WTC11 (cell line): ENCODE data around the gene ZBTB7C. TPM values are rescaled to one million over a fixed set of nuclear protein-coding genes. Genes with fewer than 3 reads are reported as not detected.

Source experiments
- ATAC-seq: fragments of 200-7000 bp; cut with Tn5 transposase; 2 replicates; pipeline ENCODE4 v1.10.0; 2021; ENCODE audit warnings: mild to moderate bottlenecking, moderate library complexity
- CTCF ChIA-PET: fragments of 300-600 bp; sonication (Branson Sonifier 250); formaldehyde crosslinking; loops from one replicate; lab custom pipeline; 2021; ENCODE audit warnings: antibody characterized with exemption; lab: Charles Lee
- POLR2A ChIA-PET: fragments of 350-600 bp; sonication (Branson Sonifier 250); formaldehyde crosslinking; loops from one replicate; lab custom pipeline; 2021; ENCODE audit warnings: antibody characterized with exemption; lab: Charles Lee
- DNase-seq: peaks from one replicate; pipeline ENCODE4 v3.0.0; 2021; ENCODE audit warnings: low spot score
- H3K27ac Mint-ChIP-seq: 2 replicates; pipeline ENCODE4 v1.8.0; 2021; ENCODE audit warnings: mixed read lengths
- H3K27me3 Mint-ChIP-seq: 2 replicates; pipeline ENCODE4 v1.8.0; 2021; ENCODE audit warnings: low read depth, mild to moderate bottlenecking, moderate library complexity, mixed read lengths
- H3K36me3 Mint-ChIP-seq: 2 replicates; pipeline ENCODE4 v1.8.0; 2021; ENCODE audit warnings: mixed read lengths
- H3K4me1 Mint-ChIP-seq: 2 replicates; pipeline ENCODE4 v1.8.0; 2022; ENCODE audit warnings: mixed read lengths
- H3K4me3 Mint-ChIP-seq: 2 replicates; pipeline ENCODE4 v1.8.0; 2021; ENCODE audit warnings: mild to moderate bottlenecking, moderate library complexity, mixed read lengths
- H3K9me3 Mint-ChIP-seq: 2 replicates; pipeline ENCODE4 v1.8.0; 2021; ENCODE audit warnings: mixed read lengths
- ESRRA ChIP-seq: sonication (generic); formaldehyde crosslinking; IDR thresholded peaks from 2 replicates; pipeline ENCODE4 v1.8.1; 2022; ENCODE audit warnings: mild to moderate bottlenecking, missing genetic modification reagents, borderline replicate concordance
- GABPB1 ChIP-seq: sonication (generic); formaldehyde crosslinking; IDR thresholded peaks from 2 replicates; pipeline ENCODE4 v1.8.1; 2023; ENCODE audit warnings: mild to moderate bottlenecking, missing genetic modification reagents
- JAZF1 ChIP-seq: fragments of 250-450 bp; sonication (Bioruptor Pico); IDR thresholded peaks from 2 replicates; pipeline ENCODE4 v1.9.0; 2021; ENCODE audit warnings: moderate library complexity, mild to moderate bottlenecking, inconsistent platforms
- JUN ChIP-seq: sonication (generic); formaldehyde crosslinking; IDR thresholded peaks from 2 replicates; pipeline ENCODE4 v1.8.0; 2023; ENCODE audit warnings: mild to moderate bottlenecking, missing genetic modification reagents
- NFATC4 ChIP-seq: fragments of 250-450 bp; sonication (Bioruptor Pico); IDR thresholded peaks from 2 replicates; pipeline ENCODE4 v1.9.0; 2021; ENCODE audit warnings: mild to moderate bottlenecking
- NFYB ChIP-seq: sonication (generic); formaldehyde crosslinking; conservative IDR thresholded peaks from 2 replicates; pipeline ENCODE4 v1.8.0; 2022; ENCODE audit warnings: low read depth, missing genetic modification reagents
- PRRX2 ChIP-seq: fragments of 250-450 bp; sonication (Bioruptor Pico); IDR thresholded peaks from 2 replicates; pipeline ENCODE4 v1.8.0; 2021; ENCODE audit warnings: mild to moderate bottlenecking
- ZNF232 ChIP-seq: sonication (generic); formaldehyde crosslinking; IDR thresholded peaks from 2 replicates; pipeline ENCODE4 v1.8.0; 2022; ENCODE audit warnings: mild to moderate bottlenecking, missing genetic modification reagents
- total RNA-seq: library from RNA; stranded (reverse); gene quantifications from 3 replicates; pipeline ENCODE4 v1.2.3, GENCODE V29; 2021
- TF ChIP-seq, protein P1 (sequence below): sonication (generic); formaldehyde crosslinking; IDR thresholded peaks from 2 replicates; pipeline ENCODE4 v1.8.1; 2022; ENCODE audit warnings: missing genetic modification reagents, borderline replicate concordance
- TF ChIP-seq, protein P2 (sequence below): sonication (generic); formaldehyde crosslinking; IDR thresholded peaks from 2 replicates; pipeline ENCODE4 v1.8.0; 2022; ENCODE audit warnings: mild to moderate bottlenecking, missing genetic modification reagents
- TF ChIP-seq, protein P3 (sequence below): fragments of 200-600 bp; IDR thresholded peaks from 2 replicates; pipeline ENCODE4 v1.8.0; 2022; ENCODE audit warnings: antibody characterized with exemption
- TF ChIP-seq, protein P4 (sequence below): sonication (generic); formaldehyde crosslinking; IDR thresholded peaks from 2 replicates; pipeline ENCODE4 v1.8.1; 2022; ENCODE audit warnings: low read depth, missing genetic modification reagents, borderline replicate concordance
- TF ChIP-seq, protein P5 (sequence below): fragments of 250-450 bp; sonication (Bioruptor Pico); IDR thresholded peaks from 2 replicates; pipeline ENCODE4 v2.1.2; 2022; ENCODE audit warnings: mild to moderate bottlenecking, moderate library complexity
- TF ChIP-seq, protein P6 (sequence below): sonication (generic); formaldehyde crosslinking; IDR thresholded peaks from 2 replicates; pipeline ENCODE4 v1.8.1; 2022; ENCODE audit warnings: low read depth, mild to moderate bottlenecking, moderate library complexity, missing genetic modification reagents, borderline replicate concordance
- TF ChIP-seq, protein P7 (sequence below): sonication (generic); formaldehyde crosslinking; IDR thresholded peaks from 2 replicates; pipeline ENCODE4 v1.8.0; 2022; ENCODE audit warnings: mild to moderate bottlenecking, missing genetic modification reagents
- TF ChIP-seq, protein P8 (sequence below): sonication (generic); formaldehyde crosslinking; IDR thresholded peaks from 2 replicates; pipeline ENCODE4 v1.8.1; 2022; ENCODE audit warnings: mild to moderate bottlenecking, missing genetic modification reagents, moderate library complexity, borderline replicate concordance
- TF ChIP-seq, protein P9 (sequence below): sonication (generic); formaldehyde crosslinking; conservative IDR thresholded peaks from 2 replicates; pipeline ENCODE4 v1.8.1; 2023; ENCODE audit warnings: mild to moderate bottlenecking, low read depth, missing genetic modification reagents, moderate library complexity

The ZBTB7C gene
- total RNA-seq, 1 experiment from 2014 or later, result 0.48 TPM

DNA sequence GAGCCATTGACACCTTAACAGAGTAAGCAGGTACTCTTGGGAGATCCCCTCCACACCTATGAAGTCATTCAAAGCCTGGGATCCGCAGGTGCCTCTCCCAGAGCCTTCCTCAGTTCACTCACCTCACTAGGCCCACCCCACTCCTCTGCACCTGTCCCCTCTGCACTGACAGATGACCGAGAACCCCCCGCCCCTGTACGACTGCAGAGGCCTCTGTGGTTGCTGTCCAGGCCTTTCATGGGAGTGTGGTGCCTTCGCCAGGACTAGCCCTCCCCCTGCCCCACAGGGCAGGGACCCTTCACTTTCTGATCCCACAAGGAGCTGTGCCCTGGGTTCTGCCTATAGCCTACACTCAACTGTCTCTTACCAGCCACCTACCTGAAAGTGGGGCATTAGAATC lies 238.5 kb downstream of the ZBTB7C start (continued):
- TF ChIP-seq, protein P1, sequence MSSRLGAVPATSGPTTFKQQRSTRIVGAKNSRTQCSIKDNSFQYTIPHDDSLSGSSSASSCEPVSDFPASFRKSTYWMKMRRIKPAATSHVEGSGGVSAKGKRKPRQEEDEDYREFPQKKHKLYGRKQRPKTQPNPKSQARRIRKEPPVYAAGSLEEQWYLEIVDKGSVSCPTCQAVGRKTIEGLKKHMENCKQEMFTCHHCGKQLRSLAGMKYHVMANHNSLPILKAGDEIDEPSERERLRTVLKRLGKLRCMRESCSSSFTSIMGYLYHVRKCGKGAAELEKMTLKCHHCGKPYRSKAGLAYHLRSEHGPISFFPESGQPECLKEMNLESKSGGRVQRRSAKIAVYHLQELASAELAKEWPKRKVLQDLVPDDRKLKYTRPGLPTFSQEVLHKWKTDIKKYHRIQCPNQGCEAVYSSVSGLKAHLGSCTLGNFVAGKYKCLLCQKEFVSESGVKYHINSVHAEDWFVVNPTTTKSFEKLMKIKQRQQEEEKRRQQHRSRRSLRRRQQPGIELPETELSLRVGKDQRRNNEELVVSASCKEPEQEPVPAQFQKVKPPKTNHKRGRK (CRISPR knock-in tag), result no peak
- TF ChIP-seq, protein P2, sequence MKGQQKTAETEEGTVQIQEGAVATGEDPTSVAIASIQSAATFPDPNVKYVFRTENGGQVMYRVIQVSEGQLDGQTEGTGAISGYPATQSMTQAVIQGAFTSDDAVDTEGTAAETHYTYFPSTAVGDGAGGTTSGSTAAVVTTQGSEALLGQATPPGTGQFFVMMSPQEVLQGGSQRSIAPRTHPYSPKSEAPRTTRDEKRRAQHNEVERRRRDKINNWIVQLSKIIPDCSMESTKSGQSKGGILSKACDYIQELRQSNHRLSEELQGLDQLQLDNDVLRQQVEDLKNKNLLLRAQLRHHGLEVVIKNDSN (CRISPR knock-in tag), result no peak
- TF ChIP-seq NFYB, result no peak

DNA sequence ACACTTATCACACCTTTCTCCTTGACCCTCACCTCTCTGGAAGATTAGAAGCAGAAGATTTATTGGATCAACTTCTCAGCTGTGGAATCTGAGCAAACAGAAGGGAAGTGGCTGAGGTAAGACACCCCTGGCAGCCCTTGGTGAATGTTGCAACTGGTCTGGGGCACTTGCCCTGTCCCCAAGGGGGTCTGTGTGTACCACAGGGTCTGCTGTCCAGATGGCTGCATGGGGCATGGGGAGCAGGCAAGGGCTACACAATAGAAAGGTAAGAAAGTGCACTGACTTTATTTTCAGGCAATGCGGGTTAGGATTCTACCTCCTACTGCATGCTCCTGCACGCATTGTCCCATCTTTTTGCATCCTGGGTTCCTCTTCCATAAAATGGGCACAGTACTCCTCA lies 240.3 kb downstream of the ZBTB7C start:
- DNase-seq (no peak), ATAC-seq (no peak)
- TF ChIP-seq, protein P3, sequence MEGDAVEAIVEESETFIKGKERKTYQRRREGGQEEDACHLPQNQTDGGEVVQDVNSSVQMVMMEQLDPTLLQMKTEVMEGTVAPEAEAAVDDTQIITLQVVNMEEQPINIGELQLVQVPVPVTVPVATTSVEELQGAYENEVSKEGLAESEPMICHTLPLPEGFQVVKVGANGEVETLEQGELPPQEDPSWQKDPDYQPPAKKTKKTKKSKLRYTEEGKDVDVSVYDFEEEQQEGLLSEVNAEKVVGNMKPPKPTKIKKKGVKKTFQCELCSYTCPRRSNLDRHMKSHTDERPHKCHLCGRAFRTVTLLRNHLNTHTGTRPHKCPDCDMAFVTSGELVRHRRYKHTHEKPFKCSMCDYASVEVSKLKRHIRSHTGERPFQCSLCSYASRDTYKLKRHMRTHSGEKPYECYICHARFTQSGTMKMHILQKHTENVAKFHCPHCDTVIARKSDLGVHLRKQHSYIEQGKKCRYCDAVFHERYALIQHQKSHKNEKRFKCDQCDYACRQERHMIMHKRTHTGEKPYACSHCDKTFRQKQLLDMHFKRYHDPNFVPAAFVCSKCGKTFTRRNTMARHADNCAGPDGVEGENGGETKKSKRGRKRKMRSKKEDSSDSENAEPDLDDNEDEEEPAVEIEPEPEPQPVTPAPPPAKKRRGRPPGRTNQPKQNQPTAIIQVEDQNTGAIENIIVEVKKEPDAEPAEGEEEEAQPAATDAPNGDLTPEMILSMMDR, result no peak
- TF ChIP-seq, protein P4, sequence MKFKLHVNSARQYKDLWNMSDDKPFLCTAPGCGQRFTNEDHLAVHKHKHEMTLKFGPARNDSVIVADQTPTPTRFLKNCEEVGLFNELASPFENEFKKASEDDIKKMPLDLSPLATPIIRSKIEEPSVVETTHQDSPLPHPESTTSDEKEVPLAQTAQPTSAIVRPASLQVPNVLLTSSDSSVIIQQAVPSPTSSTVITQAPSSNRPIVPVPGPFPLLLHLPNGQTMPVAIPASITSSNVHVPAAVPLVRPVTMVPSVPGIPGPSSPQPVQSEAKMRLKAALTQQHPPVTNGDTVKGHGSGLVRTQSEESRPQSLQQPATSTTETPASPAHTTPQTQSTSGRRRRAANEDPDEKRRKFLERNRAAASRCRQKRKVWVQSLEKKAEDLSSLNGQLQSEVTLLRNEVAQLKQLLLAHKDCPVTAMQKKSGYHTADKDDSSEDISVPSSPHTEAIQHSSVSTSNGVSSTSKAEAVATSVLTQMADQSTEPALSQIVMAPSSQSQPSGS (CRISPR knock-in tag), result no peak
- TF ChIP-seq NFYB, result no peak
- TF ChIP-seq GABPB1 (CRISPR knock-in tag), result no peak
- TF ChIP-seq, protein P5, sequence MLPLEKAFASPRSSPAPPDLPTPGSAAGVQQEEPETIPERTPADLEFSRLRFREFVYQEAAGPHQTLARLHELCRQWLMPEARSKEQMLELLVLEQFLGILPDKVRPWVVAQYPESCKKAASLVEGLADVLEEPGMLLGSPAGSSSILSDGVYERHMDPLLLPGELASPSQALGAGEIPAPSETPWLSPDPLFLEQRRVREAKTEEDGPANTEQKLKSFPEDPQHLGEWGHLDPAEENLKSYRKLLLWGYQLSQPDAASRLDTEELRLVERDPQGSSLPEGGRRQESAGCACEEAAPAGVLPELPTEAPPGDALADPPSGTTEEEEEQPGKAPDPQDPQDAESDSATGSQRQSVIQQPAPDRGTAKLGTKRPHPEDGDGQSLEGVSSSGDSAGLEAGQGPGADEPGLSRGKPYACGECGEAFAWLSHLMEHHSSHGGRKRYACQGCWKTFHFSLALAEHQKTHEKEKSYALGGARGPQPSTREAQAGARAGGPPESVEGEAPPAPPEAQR (CRISPR knock-in tag), result no peak
- TF ChIP-seq, protein P6, sequence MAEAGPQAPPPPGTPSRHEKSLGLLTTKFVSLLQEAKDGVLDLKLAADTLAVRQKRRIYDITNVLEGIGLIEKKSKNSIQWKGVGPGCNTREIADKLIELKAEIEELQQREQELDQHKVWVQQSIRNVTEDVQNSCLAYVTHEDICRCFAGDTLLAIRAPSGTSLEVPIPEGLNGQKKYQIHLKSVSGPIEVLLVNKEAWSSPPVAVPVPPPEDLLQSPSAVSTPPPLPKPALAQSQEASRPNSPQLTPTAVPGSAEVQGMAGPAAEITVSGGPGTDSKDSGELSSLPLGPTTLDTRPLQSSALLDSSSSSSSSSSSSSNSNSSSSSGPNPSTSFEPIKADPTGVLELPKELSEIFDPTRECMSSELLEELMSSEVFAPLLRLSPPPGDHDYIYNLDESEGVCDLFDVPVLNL (CRISPR knock-in tag), result no peak
- TF ChIP-seq ESRRA (CRISPR knock-in tag), result no peak
- TF ChIP-seq PRRX2 (CRISPR knock-in tag), result no peak
- TF ChIP-seq, protein P7, sequence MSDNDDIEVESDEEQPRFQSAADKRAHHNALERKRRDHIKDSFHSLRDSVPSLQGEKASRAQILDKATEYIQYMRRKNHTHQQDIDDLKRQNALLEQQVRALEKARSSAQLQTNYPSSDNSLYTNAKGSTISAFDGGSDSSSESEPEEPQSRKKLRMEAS (CRISPR knock-in tag), result no peak
- TF ChIP-seq JAZF1 (CRISPR knock-in tag), result no peak
- no peak for TF ChIP-seq NFATC4 (CRISPR knock-in tag)
- no peak for TF ChIP-seq ZNF232 (CRISPR knock-in tag)

DNA sequence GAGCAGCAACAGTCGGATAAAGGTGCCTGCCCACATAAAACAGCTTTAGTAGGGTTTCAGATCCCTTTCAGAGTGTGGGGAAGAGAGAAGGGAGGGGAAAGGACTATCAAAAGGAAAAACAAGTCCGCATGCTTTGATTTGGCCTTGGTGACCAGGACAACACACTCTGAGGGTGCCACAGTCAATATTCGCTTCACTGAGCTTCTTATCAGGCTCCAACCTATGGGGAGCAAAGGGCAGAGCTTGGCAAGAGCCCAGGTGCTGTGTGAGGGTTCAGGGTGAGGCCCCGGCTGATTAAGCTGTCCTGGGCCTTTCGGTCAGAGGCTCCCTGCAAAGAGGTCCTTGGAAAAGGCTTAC lies 241.3 kb downstream of the ZBTB7C start:
- Mint-ChIP-seq H3K9me3 (no peaks in the 10 kb centered on the region), H3K27me3 (peaks cover 16% of the 10 kb centered on the region), H3K36me3 (no peaks in the 10 kb centered on the region), H3K4me1 (peaks cover 21% of the 10 kb centered on the region), H3K4me3 (no peak overlapping the region), H3K27ac (no peak overlapping the region)
- ATAC-seq, result no peak
- POLR2A ChIA-PET, result interaction anchor here (0.6 kb wide), 1 partner anchor 101 kb away, joined by 4 read pairs; no protein-coding TSS in a partner anchor
- CTCF ChIA-PET, result interaction anchor here (1.0 to 1.5 kb wide), 2 partner anchors 131 to 277 kb away, joined by 4 read pairs; no protein-coding TSS in a partner anchor
- TF ChIP-seq JUN (CRISPR knock-in tag), result no peak
- TF ChIP-seq, protein P8, sequence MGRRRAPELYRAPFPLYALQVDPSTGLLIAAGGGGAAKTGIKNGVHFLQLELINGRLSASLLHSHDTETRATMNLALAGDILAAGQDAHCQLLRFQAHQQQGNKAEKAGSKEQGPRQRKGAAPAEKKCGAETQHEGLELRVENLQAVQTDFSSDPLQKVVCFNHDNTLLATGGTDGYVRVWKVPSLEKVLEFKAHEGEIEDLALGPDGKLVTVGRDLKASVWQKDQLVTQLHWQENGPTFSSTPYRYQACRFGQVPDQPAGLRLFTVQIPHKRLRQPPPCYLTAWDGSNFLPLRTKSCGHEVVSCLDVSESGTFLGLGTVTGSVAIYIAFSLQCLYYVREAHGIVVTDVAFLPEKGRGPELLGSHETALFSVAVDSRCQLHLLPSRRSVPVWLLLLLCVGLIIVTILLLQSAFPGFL (CRISPR knock-in tag), result no peak
- TF ChIP-seq, protein P9, sequence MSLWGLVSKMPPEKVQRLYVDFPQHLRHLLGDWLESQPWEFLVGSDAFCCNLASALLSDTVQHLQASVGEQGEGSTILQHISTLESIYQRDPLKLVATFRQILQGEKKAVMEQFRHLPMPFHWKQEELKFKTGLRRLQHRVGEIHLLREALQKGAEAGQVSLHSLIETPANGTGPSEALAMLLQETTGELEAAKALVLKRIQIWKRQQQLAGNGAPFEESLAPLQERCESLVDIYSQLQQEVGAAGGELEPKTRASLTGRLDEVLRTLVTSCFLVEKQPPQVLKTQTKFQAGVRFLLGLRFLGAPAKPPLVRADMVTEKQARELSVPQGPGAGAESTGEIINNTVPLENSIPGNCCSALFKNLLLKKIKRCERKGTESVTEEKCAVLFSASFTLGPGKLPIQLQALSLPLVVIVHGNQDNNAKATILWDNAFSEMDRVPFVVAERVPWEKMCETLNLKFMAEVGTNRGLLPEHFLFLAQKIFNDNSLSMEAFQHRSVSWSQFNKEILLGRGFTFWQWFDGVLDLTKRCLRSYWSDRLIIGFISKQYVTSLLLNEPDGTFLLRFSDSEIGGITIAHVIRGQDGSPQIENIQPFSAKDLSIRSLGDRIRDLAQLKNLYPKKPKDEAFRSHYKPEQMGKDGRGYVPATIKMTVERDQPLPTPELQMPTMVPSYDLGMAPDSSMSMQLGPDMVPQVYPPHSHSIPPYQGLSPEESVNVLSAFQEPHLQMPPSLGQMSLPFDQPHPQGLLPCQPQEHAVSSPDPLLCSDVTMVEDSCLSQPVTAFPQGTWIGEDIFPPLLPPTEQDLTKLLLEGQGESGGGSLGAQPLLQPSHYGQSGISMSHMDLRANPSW (CRISPR knock-in tag), result no peak
- TF ChIP-seq ZNF232 (CRISPR knock-in tag), result no peak
- DNase-seq, result no peak

More for the DNA sequence above, 240.3 kb downstream of the ZBTB7C start:
- Mint-ChIP-seq H3K27ac (no peak overlapping the region), H3K9me3 (no peaks in the 10 kb centered on the region), H3K4me3 (no peak overlapping the region), H3K27me3 (peaks cover 6% of the 10 kb centered on the region; the same call in 1 of the 2 replicates), H3K4me1 (peaks cover 21% of the 10 kb centered on the region), H3K36me3 (no peaks in the 10 kb centered on the region)
- CTCF ChIA-PET, result interaction anchor here (1.5 kb wide), 1 partner anchor 276 kb away, joined by 4 read pairs; no protein-coding TSS in a partner anchor
- POLR2A ChIA-PET, result no interaction called here
